ENCODE data around the gene RCC1. TPM values are rescaled to one million over a fixed set of nuclear protein-coding genes. Genes with fewer than 3 reads are reported as not detected.

RCC1 gene, protein sequence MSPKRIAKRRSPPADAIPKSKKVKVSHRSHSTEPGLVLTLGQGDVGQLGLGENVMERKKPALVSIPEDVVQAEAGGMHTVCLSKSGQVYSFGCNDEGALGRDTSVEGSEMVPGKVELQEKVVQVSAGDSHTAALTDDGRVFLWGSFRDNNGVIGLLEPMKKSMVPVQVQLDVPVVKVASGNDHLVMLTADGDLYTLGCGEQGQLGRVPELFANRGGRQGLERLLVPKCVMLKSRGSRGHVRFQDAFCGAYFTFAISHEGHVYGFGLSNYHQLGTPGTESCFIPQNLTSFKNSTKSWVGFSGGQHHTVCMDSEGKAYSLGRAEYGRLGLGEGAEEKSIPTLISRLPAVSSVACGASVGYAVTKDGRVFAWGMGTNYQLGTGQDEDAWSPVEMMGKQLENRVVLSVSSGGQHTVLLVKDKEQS
- 6.3 TPM for total RNA-seq
- long read RNA-seq, partial matches to known transcripts, result 2 of 6 reads
- long read RNA-seq, other reads (novel, unspliced or antisense), result 0 of 6 reads

DNA sequence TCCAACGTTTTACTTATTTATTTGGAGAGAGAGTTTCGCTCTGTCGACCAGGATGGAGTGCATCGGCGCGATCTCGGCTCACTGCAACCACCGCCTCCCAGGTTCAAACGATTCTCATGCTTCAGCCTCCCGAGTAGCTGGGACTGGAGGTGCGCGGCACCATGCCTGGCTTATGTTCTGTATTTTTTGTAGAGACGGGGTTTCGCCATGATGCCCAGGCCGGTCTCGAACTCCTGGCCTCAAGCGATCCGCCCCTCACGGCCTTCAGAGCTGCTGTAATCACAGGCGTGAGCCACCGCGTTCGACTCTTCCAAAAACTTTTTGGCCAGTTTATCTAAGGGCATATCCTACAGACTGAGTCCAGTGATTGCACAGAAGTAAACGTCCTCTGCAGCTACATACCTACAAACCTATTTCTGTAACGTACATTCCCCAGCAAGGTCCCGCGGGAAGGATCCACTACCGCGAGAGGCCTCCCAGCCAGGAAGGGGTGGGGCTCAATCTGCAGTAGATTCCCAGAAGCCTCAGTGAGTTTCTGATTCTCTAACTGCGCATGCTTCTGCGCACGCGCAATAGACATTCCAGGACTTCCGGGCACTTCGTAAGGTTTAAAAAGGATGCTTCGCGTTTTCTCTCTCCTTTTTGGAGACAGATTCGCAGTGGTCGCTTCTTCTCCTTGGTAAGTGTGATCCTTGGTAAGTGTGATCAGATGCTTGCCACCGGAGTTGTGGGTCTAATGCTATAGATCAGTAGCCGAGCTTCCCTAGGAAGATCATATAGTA is at the start of gene RCC1:
TSS of gene RCC1 (plus strand) at position 638 of the 782 bp plus-strand sequence. CDS start 23,824 bp downstream, outside the sequence.
- no peaks in the 10 kb centered on the region for H3K9me3 ChIP-seq (replicated peaks)
- intact Hi-C loops (cut with micrococcal nuclease), result no loop called here
- H3K36me3 ChIP-seq, result peaks cover 28% of the 10 kb centered on the region
- peak within 1 kb of the TSS; percentile 96 for H3K27ac ChIP-seq (replicated peaks)
- TF ChIP-seq, protein P1, sequence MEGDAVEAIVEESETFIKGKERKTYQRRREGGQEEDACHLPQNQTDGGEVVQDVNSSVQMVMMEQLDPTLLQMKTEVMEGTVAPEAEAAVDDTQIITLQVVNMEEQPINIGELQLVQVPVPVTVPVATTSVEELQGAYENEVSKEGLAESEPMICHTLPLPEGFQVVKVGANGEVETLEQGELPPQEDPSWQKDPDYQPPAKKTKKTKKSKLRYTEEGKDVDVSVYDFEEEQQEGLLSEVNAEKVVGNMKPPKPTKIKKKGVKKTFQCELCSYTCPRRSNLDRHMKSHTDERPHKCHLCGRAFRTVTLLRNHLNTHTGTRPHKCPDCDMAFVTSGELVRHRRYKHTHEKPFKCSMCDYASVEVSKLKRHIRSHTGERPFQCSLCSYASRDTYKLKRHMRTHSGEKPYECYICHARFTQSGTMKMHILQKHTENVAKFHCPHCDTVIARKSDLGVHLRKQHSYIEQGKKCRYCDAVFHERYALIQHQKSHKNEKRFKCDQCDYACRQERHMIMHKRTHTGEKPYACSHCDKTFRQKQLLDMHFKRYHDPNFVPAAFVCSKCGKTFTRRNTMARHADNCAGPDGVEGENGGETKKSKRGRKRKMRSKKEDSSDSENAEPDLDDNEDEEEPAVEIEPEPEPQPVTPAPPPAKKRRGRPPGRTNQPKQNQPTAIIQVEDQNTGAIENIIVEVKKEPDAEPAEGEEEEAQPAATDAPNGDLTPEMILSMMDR (IDR thresholded peaks at IDR 0.05; ENCODE audit: borderline replicate concordance), result no peak
- H3K4me1 ChIP-seq, result peaks cover 56% of the 10 kb centered on the region
- H3K27me3 ChIP-seq (ENCODE audit: low read depth), result no peaks in the 10 kb centered on the region
- peak; percentile 97 for DNase-seq
- H3K4me3 ChIP-seq, result peak within 1 kb of the TSS; percentile 86

DNA sequence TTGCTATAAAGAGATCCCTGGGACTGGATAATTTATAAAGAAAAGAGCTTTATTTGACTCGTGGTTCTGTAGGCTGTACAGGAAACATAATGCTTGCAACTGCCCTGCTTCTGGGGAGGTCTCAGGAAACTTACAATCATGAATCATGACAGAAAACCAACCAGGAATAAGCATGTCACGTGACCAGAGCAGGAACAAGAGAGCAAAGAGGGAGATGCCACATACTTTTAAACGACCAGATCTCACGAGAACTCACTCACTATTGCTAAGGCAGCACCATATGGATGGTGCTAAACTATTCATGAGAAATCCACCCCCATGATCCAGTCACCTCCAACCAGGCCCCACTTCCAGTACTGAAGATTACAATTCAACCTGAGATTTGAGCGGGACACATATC is 49.8 kb upstream of the RCC1 start:
- peak overlapping the region; percentile 85 for H3K27ac ChIP-seq (replicated peaks)
- intact Hi-C loops (cut with micrococcal nuclease), result no loop called here
- no peak overlapping the region for H3K4me3 ChIP-seq
- no peaks in the 10 kb centered on the region for H3K27me3 ChIP-seq (ENCODE audit: low read depth)
- DNase-seq, result no peak
- peaks cover 47% of the 10 kb centered on the region for H3K4me1 ChIP-seq
- TF ChIP-seq, protein P1 (IDR thresholded peaks at IDR 0.05; ENCODE audit: borderline replicate concordance), result no peak
- H3K36me3 ChIP-seq, result peaks cover 17% of the 10 kb centered on the region
- no peaks in the 10 kb centered on the region for H3K9me3 ChIP-seq (replicated peaks)

DNA sequence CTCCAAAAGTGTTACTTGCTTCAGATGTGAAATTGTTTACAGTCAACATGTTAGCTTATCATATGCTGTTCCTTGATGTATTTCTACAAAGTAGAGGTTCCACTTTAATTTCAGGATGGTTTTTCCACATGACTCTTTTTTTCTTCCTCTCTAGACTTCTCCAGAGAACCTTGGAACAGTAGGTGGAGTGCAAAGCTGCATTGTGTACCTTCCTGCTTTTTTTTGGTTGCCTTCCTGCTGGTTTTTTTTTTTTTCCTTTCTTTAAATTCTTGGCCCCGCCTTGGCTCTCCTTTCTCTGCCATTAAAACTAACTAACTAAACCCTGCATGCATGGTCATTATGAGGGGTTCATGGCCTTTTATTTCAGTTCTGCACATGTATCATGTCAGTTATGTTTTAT is 48.2 kb upstream of the RCC1 start:
- peak overlapping the region; percentile 85 for H3K27ac ChIP-seq (replicated peaks)
- H3K4me1 ChIP-seq, result peaks cover 47% of the 10 kb centered on the region

DNA sequence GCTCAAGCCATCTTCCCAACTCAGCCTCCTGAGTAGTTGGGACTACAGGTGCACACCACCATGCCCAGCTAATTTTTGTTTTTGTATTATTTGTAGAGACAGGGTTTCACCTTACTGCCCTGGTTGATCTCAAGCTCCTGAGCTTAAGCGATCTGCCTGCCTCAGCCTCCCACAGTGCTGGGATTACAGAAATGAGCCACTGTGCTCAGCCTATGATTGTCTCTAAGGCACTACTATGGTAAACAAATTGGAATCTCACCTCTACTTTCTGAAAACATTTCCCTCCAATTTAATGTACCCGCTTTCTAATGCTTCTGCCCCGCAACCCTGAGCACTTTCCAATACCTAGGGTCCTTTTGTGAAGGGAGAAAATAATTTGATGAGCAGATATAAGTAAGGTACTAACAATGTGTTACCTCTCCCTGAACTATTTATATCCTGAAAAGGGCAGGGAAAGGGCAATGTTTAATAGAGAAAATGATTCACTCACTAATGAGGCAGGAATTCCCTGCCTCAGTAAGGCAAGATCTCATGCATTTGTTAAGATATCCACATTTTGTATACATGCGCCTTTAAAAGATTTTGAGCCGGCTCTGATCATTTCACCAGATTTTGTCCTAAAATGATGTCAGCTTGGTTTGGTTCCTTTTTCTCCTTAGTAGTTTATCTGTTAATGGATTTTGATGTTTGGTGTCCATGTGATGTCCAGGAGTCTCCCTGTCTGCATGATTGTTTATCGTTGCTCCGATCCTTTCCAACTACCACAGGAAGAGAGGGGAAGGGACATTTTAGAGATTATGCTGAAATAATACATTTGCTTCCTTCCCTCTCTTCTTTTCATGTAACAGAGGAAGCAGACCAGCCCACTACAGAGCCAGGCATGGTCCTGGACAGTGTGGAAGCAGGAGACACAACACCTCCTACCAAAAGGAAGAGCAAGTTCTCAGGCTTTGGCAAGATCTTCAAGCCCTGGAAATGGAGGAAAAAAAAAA is 47.3 kb upstream of the RCC1 start:
- intact Hi-C loops (cut with micrococcal nuclease), result no loop called here
- TF ChIP-seq, protein P1 (IDR thresholded peaks at IDR 0.05; ENCODE audit: borderline replicate concordance), result no peak
- Histone ChIP-seq H3K4me1 (peaks cover 47% of the 10 kb centered on the region), H3K27ac (replicated peaks) (peak overlapping the region; percentile 85), H3K4me3 (peak overlapping the region; percentile 0), H3K36me3 (peaks cover 28% of the 10 kb centered on the region), H3K9me3 (replicated peaks) (no peaks in the 10 kb centered on the region), H3K27me3 (ENCODE audit: low read depth) (no peaks in the 10 kb centered on the region)
- no peak for DNase-seq

More for the DNA sequence above, 48.2 kb upstream of the RCC1 start:
- DNase-seq, result no peak
- TF ChIP-seq, protein P1 (IDR thresholded peaks at IDR 0.05; ENCODE audit: borderline replicate concordance), result no peak
- Histone ChIP-seq H3K4me3 (no peak overlapping the region), H3K27me3 (ENCODE audit: low read depth) (no peaks in the 10 kb centered on the region), H3K36me3 (peaks cover 25% of the 10 kb centered on the region), H3K9me3 (replicated peaks) (no peaks in the 10 kb centered on the region)
- intact Hi-C loops (cut with micrococcal nuclease), result no loop called here
